ENCODE data around the gene C14orf119. TPM values are rescaled to one million over a fixed set of nuclear protein-coding genes. Genes with fewer than 3 reads are reported as not detected.

The C14orf119 gene
- total and polyA plus RNA-seq, 9 of the 15 experiments (the other 6 are each of a cell fraction or from before 2014, with no cell fraction given), result 36.7 to 251 (median 51.8) TPM

DNA sequence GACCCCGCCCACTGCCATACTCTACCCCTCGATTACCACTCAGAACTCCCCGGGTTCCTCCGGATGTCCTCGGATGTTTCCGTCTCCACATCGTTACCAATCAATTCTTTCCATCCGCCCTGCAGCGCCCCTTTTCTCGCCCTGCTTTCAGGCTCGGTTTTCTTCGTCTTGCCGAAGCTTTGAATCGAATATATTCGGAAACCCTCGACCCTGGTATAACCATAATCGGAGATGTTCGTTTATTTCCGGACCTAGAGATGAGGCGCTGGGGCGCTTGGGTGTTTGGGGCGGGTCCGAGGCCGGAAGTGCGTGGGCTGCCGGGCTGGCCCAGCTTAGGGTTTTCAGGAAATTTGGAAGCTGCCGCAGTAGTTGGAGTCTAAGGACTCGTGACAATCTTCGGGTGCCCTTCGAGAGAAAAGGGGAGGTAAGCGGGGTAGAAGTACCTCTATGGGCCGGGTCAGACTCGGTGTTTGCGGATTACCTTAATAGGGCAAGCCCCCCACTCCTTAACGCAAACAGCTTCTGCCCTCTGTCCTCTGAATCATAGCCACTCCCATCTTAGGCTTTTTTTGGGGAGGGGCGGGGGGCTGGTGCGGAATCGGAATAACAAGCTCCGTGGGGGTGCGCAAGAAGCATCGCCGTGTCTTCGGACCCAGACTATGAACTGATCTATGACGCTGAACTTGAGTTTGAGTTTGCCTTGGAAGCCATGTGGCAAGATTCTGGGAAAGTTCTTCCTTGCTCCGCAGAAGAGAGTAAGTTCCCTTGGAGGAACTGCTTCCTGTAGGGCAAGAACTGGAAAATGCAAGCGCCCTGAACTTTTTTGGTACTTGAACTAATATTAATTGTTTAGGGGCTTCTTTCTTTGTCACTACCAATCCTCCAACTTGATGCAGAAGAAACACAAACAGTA, at the start of gene C14orf119 (continued):
- TF ChIP-seq ZNF668 (CRISPR knock-in tag; IDR thresholded peaks at IDR 0.05), result no peak
- TF ChIP-seq BRD9 (IDR thresholded peaks at IDR 0.05; ENCODE audit: low read depth, partially characterized antibody), result peak; percentile 69
- TF ChIP-seq NRF1 (conservative IDR thresholded peaks at IDR 0.05 in 1 of 2, IDR thresholded peaks at IDR 0.05 in 1 of 2), result peak; percentile 83 to 85
- peak; percentile 43; the same call in 1 of the 2 replicates for TF ChIP-seq KLF1 (tag; IDR thresholded peaks at IDR 0.05)
- TF ChIP-seq RBM15 (IDR thresholded peaks at IDR 0.05; ENCODE audit: insufficient read depth, low read length), result no peak
- no peak for TF ChIP-seq ZBTB8A (IDR thresholded peaks at IDR 0.05; ENCODE audit: partially characterized antibody)
- TF ChIP-seq ARID4B (CRISPR knock-in tag; IDR thresholded peaks at IDR 0.05), result no peak; the same call in 1 of the 2 replicates
- no peak for TF ChIP-seq ILK (tag; IDR thresholded peaks at IDR 0.05; ENCODE audit: borderline replicate concordance, low read depth)
- no peak for TF ChIP-seq ZNF175 (CRISPR knock-in tag; IDR thresholded peaks at IDR 0.05; ENCODE audit: low read depth)
- peak; percentile 66; the same call in 1 of the 2 replicates for TF ChIP-seq TARDBP (IDR thresholded peaks at IDR 0.05)
- no peak for TF ChIP-seq FOXA3 (CRISPR knock-in tag; conservative IDR thresholded peaks at IDR 0.05 in 1 of 2, IDR thresholded peaks at IDR 0.05 in 1 of 2)
- TF ChIP-seq CC2D1A (IDR thresholded peaks at IDR 0.05), result no peak
- TF ChIP-seq JUN (IDR thresholded peaks at IDR 0.05; ENCODE audit: borderline replicate concordance, low read depth, low read length), result 0 out of 2 replicates have a peak, but pooled peaks have one; percentile 38
- TF ChIP-seq JUN (CRISPR knock-in tag; IDR thresholded peaks at IDR 0.05; ENCODE audit: borderline replicate concordance), result no peak
- TF ChIP-seq NCOA4 (IDR thresholded peaks at IDR 0.05; ENCODE audit: partially characterized antibody), result no peak
- TF ChIP-seq ILF3 (IDR thresholded peaks at IDR 0.05; ENCODE audit: borderline replicate concordance), result no peak
- TF ChIP-seq TCF7 (IDR thresholded peaks at IDR 0.05; ENCODE audit: borderline replicate concordance), result no peak
- no peak for TF ChIP-seq CHD2 (IDR thresholded peaks at IDR 0.05; ENCODE audit: low read depth, low read length)
- TF ChIP-seq SAFB2 (IDR thresholded peaks at IDR 0.05; ENCODE audit: borderline replicate concordance, low read depth, low read length, severe bottlenecking), result no peak
- TF ChIP-seq C11orf30 (IDR thresholded peaks at IDR 0.05; ENCODE audit: low read depth), result 0 out of 2 replicates have a peak, but pooled peaks have one; percentile 9
- TF ChIP-seq ZNF277 (CRISPR knock-in tag; IDR thresholded peaks at IDR 0.05; ENCODE audit: borderline replicate concordance), result no peak
- no peak for TF ChIP-seq SAFB (IDR thresholded peaks at IDR 0.05; ENCODE audit: borderline replicate concordance, low read depth, low read length)
- TF ChIP-seq ZSCAN29 (IDR thresholded peaks at IDR 0.05), result no peak

All from K562 (cell line).